Tongue (tissue), 2 donors: ENCODE data around the gene LY6G6C. TPM values are rescaled to one million over a fixed set of nuclear protein-coding genes. Genes with fewer than 3 reads are reported as not detected.
A peak's percentile ranks its signal among the peaks of the same experiment; 100 is the strongest.

ENCODE experiments used
- DNase-seq: peaks from one replicate; pipeline ENCODE4 v3.0.0-alpha.2; 2015
- total RNA-seq: library from RNA; depleted of rRNA; stranded (reverse); fragments of >200 nt; gene quantifications from one replicate; pipeline ENCODE4 v1.2.3, GENCODE V29; 2014

LY6G6C gene
- total RNA-seq, 1 donor from 2014 or later: 1.1 TPM

- DNase-seq: no peak
Observed at GRCh38 chr6:31705931-31706330, 15.6 kb downstream of the LY6G6C start.

- peak; percentile 100 for DNase-seq
Observed at GRCh38 chr6:31702819-31703716, 18.5 kb downstream of the LY6G6C start, which contains the start of gene ABHD16A. ABHD16A (minus strand) TSS chr6:31703324; CDS start chr6:31703281, 43 bp downstream.

GRCh38 chr6:31702405-31702818 lies 19.1 kb downstream of the LY6G6C start:
- peak; percentile 25 for DNase-seq

GRCh38 chr6:31701666-31702404 lies 19.7 kb downstream of the LY6G6C start:
- DNase-seq: peak; percentile 84

GRCh38 chr6:31700740-31701401 lies 20.7 kb downstream of the LY6G6C start:
- DNase-seq: no peak

GRCh38 chr6:31697555-31697954 lies 24.0 kb downstream of the LY6G6C start:
- DNase-seq: no peak

GRCh38 chr6:31693535-31693934 lies 28.0 kb downstream of the LY6G6C start:
- no peak for DNase-seq

GRCh38 chr6:31692886-31693285 lies 28.7 kb downstream of the LY6G6C start:
- no peak for DNase-seq

- DNase-seq: no peak
Observed at GRCh38 chr6:31692353-31692752, 29.2 kb downstream of the LY6G6C start.

- DNase-seq: no peak
Observed at GRCh38 chr6:31691564-31692108, 29.9 kb downstream of the LY6G6C start.

GRCh38 chr6:31691078-31691463 lies 30.5 kb downstream of the LY6G6C start:
- no peak for DNase-seq

- DNase-seq: no peak
Observed at GRCh38 chr6:31690231-31691077, 31.1 kb downstream of the LY6G6C start.

- no peak for DNase-seq
Observed at GRCh38 chr6:31689249-31690110, 32.1 kb downstream of the LY6G6C start.

- DNase-seq: no peak
Observed at GRCh38 chr6:31687860-31688693, 33.5 kb downstream of the LY6G6C start.

GRCh38 chr6:31687321-31687720 lies 34.2 kb downstream of the LY6G6C start:
- peak; percentile 32 for DNase-seq

- no peak for DNase-seq
Observed at GRCh38 chr6:31686483-31686882, 35.1 kb downstream of the LY6G6C start.

GRCh38 chr6:31683591-31683990 lies 38.0 kb downstream of the LY6G6C start:
- DNase-seq: peak; percentile 14

- DNase-seq: peak; percentile 34
Observed at GRCh38 chr6:31681135-31681671, 40.3 kb downstream of the LY6G6C start.
